WERI-Rb-1 (cell line): ENCODE results near the gene PNPLA6.

ENCODE experiments used
- DNase-seq: peaks from one replicate; pipeline ENCODE4 v3.0.0-alpha.2; 2020
- H3K27ac ChIP-seq: fragments of 250-450 bp; sonication (Bioruptor Pico); 2 replicates; pipeline ENCODE4 v1.5.1; 2020; ENCODE audit warnings: mild to moderate bottlenecking, moderate library complexity
- H3K27me3 ChIP-seq: fragments of 250-450 bp; sonication (Bioruptor Pico); 2 replicates; pipeline ENCODE4 v1.5.1; 2021; ENCODE audit warnings: mild to moderate bottlenecking, low read depth, moderate library complexity; ENCODE audit not compliant: insufficient read depth, severe bottlenecking
- H3K36me3 ChIP-seq: fragments of 250-450 bp; sonication (Bioruptor Pico); 2 replicates; pipeline ENCODE4 v1.5.1; 2020; ENCODE audit warnings: mild to moderate bottlenecking, moderate library complexity
- H3K4me3 ChIP-seq: 2 replicates; pipeline ENCODE4 v1.5.1; 2011; ENCODE audit warnings: low read depth, mild to moderate bottlenecking, control low read depth, low read length
- H3K9me3 ChIP-seq: fragments of 250-450 bp; sonication (Bioruptor Pico); 2 replicates; pipeline ENCODE4 v1.5.1; 2021; ENCODE audit warnings: mild to moderate bottlenecking, moderate library complexity; ENCODE audit not compliant: severe bottlenecking
- CTCF ChIP-seq: IDR thresholded peaks from 2 replicates; pipeline ENCODE4 v1.5.1; 2011; ENCODE audit warnings: low read depth, mild to moderate bottlenecking, control low read depth, inconsistent platforms, low read length

Gene PNPLA6

GRCh38 chr19:7504684-7505083, 30.8 kb upstream of the PNPLA6 start:
- H3K27me3 ChIP-seq, result peaks cover 32% of the 10 kb centered on the region
- no peak overlapping the region for H3K4me3 ChIP-seq
- no peaks in the 10 kb centered on the region for H3K36me3 ChIP-seq
- DNase-seq, result no peak
- H3K27ac ChIP-seq, result no peak overlapping the region
- TF ChIP-seq CTCF, result no peak
- no peaks in the 10 kb centered on the region for H3K9me3 ChIP-seq

GRCh38 chr19:7505288-7505681, 30.2 kb upstream of the PNPLA6 start:
- Histone ChIP-seq H3K4me3 (no peak overlapping the region), H3K9me3 (no peaks in the 10 kb centered on the region), H3K27ac (no peak overlapping the region), H3K36me3 (no peaks in the 10 kb centered on the region), H3K27me3 (peaks cover 34% of the 10 kb centered on the region)
- TF ChIP-seq CTCF, result no peak
- no peak for DNase-seq

GRCh38 chr19:7505682-7506384, 29.7 kb upstream of the PNPLA6 start:
- no peak overlapping the region for H3K4me3 ChIP-seq
- TF ChIP-seq CTCF, result no peak
- peaks cover 30% of the 10 kb centered on the region for H3K27me3 ChIP-seq
- no peak for DNase-seq
- H3K36me3 ChIP-seq, result no peaks in the 10 kb centered on the region
- no peak overlapping the region for H3K27ac ChIP-seq
- H3K9me3 ChIP-seq, result no peaks in the 10 kb centered on the region

GRCh38 chr19:7506385-7507328, 28.9 kb upstream of the PNPLA6 start:
- Histone ChIP-seq H3K27me3 (peaks cover 29% of the 10 kb centered on the region), H3K9me3 (peaks cover 2% of the 10 kb centered on the region), H3K4me3 (no peak overlapping the region), H3K36me3 (no peaks in the 10 kb centered on the region), H3K27ac (no peak overlapping the region)
- DNase-seq, result peak; percentile 72
- no peak for TF ChIP-seq CTCF

- Histone ChIP-seq H3K36me3 (no peaks in the 10 kb centered on the region), H3K27me3 (peaks cover 26% of the 10 kb centered on the region), H3K9me3 (peaks cover 3% of the 10 kb centered on the region), H3K27ac (no peak overlapping the region), H3K4me3 (no peak overlapping the region)
- no peak for TF ChIP-seq CTCF
- DNase-seq, result peak; percentile 78
Measured at GRCh38 chr19:7507884-7508283, 27.6 kb upstream of the PNPLA6 start.
